Large intestine (tissue), 3 donors: ENCODE results near the gene PIK3R6. TPM values are rescaled to one million over a fixed set of nuclear protein-coding genes. Genes with fewer than 3 reads are reported as not detected.
A peak's percentile ranks its signal among the peaks of the same experiment; 100 is the strongest.

Experiments
- DNase-seq, 2 donors: peaks; one replicate each; pipeline versions ENCODE4 v3.0.0 to v3.0.0-alpha.2; 2013
- H3K27ac ChIP-seq: one replicate; pipeline ENCODE4 v1.5.1; 2013; ENCODE audit warnings: low read length
- H3K27me3 ChIP-seq: 2 replicates; pipeline ENCODE4 v1.6.1; 2013; ENCODE audit warnings: low read length; ENCODE audit not compliant: control insufficient read depth, insufficient read depth
- H3K36me3 ChIP-seq: 2 replicates; pipeline ENCODE4 v1.6.1; 2013; ENCODE audit warnings: low read length; ENCODE audit not compliant: control insufficient read depth, insufficient read depth
- H3K4me1 ChIP-seq: one replicate; pipeline ENCODE4 v1.6.1; 2013; ENCODE audit warnings: low read length; ENCODE audit not compliant: control insufficient read depth, insufficient read depth
- H3K4me3 ChIP-seq: one replicate; pipeline ENCODE4 v1.5.1; 2013; ENCODE audit warnings: low read length
- H3K9me3 ChIP-seq: one replicate; pipeline ENCODE4 v1.6.1; 2013; ENCODE audit warnings: mild to moderate bottlenecking, low read depth, low read length, moderate library complexity; ENCODE audit not compliant: control insufficient read depth
- WGBS: methylation state at CpG from one replicate; pipeline ENCODE4 v1.1.5; 2013; ENCODE audit warnings: low lambda C conversion rate; ENCODE audit not compliant: insufficient coverage; 5-methylcytosine and 5-hydroxymethylcytosine counted together
- polyA plus RNA-seq: library from polyadenylated mRNA; unstranded; fragments of 120-200 nt; gene quantifications from one replicate; pipeline ENCODE4 v1.2.1, GENCODE V29; 2013

Gene PIK3R6
- polyA plus RNA-seq, 1 donor, result 2.4 TPM

DNA sequence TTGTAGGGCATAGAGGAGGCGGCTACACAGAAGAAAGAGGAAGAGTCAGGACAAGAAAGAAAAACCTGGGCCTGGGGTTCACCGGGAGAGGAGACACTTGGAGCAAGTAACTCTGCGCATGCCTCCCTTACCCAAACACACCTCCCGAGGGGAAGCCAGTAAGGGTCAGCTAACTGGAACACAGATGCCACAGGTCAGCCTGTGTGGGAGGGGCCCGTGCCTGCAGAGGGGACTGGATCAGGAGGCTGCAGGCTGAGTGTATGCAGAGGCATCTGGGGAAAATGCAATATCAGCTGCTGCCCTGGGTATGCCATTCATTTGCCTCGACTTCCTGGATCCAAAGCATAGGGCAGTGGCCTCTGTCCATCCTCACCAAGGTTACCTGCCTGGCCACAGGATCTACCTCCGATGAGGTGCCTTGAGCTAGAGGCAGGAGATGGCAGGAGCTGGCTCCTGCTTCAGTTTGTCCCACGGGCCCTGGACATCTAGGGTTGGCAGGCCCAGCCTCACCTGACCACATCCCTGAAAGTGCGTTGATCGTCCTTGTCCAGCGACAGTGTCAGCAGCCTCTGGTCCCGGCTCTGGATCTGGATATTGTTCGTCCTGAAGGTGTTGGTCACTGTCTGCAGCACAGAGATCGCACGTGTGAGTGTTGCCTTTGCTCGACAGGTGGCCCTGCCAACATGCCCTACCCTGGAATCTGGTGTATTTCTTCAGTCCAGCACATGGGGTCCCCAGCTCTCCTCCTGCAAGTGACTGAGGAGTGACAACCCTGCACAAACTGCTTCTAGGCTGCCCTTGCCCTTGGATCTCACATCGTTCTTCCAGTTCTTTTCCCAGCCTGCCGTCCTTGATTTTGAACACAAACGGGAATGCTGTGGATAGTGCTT lies 63.7 kb downstream of the PIK3R6 start:
- WGBS, result no CpG with 5 or more reads among the region's 19 CpGs
- no peak overlapping the region for H3K4me3 ChIP-seq
- peaks cover 4% of the 10 kb centered on the region for H3K27me3 ChIP-seq
- DNase-seq, result peak; percentile 36 to 43
- H3K4me1 ChIP-seq, result peaks cover 9% of the 10 kb centered on the region
- no peaks in the 10 kb centered on the region for H3K9me3 ChIP-seq
- no peaks in the 10 kb centered on the region for H3K36me3 ChIP-seq
- H3K27ac ChIP-seq, result no peak overlapping the region

GRCh38 chr17:8801135-8801840 lies 66.2 kb downstream of the PIK3R6 start:
- H3K9me3 ChIP-seq, result no peaks in the 10 kb centered on the region
- no CpG with 5 or more reads among the region's 6 CpGs for WGBS
- no peak overlapping the region for H3K27ac ChIP-seq
- no peaks in the 10 kb centered on the region for H3K36me3 ChIP-seq
- H3K27me3 ChIP-seq, result peaks cover 8% of the 10 kb centered on the region
- H3K4me3 ChIP-seq, result no peak overlapping the region
- H3K4me1 ChIP-seq, result peaks cover 9% of the 10 kb centered on the region
- no peak for DNase-seq

DNA sequence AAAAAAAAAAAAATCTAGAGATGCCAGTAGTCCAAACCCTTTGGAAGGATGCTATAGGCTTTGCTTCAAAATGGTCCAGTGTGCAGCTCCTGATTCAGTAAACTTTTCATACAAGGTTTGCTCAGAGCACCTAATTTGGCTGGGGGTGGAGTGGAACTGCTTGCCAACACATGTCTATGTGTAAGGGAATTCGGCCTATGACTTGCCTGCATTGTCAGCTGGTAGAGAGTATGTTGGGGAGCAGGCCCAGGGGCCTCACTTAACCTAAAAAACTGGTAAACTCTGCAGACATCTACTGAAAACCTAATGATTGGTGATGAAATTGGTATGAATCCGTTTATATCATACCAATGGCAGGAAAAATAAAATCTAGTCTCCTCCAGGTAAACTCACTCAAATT lies 66.8 kb downstream of the PIK3R6 start:
- H3K9me3 ChIP-seq, result no peaks in the 10 kb centered on the region
- no peaks in the 10 kb centered on the region for H3K36me3 ChIP-seq
- no peak for DNase-seq
- peaks cover 9% of the 10 kb centered on the region for H3K4me1 ChIP-seq
- WGBS, result no CpG with 5 or more reads among the region's 2 CpGs
- H3K4me3 ChIP-seq, result no peak overlapping the region
- peaks cover 8% of the 10 kb centered on the region for H3K27me3 ChIP-seq
- no peak overlapping the region for H3K27ac ChIP-seq

DNA sequence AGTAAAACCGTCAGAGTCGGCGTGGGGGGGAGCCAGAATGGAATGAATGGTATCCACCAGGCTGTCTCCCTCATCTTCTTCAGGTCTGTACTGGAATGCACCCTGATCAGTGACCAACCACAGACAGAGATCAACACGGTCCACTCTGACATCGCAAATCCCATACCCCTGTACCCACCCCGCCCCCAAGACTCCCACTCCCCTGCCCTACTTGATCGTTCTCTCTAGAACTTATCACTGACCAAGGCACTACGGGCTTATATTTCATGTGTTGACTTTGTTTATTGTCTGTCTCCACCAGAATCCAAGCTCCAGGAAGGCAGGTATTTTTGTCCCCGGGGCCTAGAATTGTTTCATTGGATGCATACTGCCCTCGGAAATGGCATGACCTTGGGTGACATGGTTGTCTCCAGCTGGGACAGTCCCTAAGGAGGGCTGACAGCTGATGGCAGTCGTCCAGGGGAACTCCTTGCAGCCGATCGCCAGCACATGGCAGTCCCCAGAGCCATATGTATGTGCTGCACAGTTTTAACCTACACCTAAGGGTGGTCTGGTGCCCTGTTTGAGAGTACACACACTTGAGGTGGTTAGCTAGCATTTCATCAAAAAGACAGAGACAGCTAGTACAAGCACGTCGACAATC lies 67.8 kb downstream of the PIK3R6 start:
- peak overlapping the region; percentile 32 for H3K27ac ChIP-seq
- H3K27me3 ChIP-seq, result peaks cover 8% of the 10 kb centered on the region
- no peaks in the 10 kb centered on the region for H3K36me3 ChIP-seq
- no peak for DNase-seq
- H3K4me3 ChIP-seq, result peak overlapping the region; percentile 27
- H3K9me3 ChIP-seq, result no peaks in the 10 kb centered on the region
- WGBS, result 83% methylated on average over 2 of the region's 15 CpGs
- peaks cover 9% of the 10 kb centered on the region for H3K4me1 ChIP-seq

DNA sequence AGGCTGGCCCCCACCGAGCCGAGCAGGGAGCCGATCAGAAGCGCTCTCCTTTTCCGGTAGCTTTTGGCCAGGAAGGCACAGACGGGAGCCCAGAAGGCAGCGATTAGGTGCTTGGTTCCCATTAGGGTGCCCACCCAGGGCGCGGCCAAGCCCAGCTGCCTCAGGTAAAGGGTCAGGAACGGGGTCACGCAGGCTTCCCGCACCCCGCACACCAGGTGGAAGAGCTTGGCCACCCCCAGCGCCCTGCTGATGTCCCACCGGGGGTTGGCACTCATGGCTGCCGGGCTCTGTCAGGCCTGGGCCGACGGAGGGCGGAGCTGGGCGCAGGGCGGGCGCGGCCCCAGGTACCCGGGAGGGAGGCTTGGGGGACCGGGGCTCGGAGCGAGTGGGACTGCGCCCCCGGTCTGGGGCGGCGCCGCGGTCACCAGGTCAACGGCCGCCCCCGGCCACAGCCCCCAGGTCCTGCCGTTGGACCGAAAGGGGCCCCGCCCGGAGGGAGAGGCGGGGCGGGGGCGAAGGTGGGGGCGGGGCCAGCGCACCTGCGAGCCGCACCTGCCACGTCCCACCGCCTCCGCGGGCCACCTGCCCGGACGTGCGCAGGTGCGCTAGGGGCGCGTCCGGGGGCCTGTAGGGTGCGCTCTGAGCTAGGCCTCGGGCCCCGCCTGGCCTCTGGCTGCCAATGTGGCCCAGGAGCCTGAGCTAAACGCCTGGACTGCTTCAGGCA lies 68.5 kb downstream of the PIK3R6 start, which contains the start of gene MFSD6L:
MFSD6L (minus strand) TSS at position 520 of the 724 bp plus-strand sequence; CDS start at position 275, 245 bp downstream.
- DNase-seq, result peak; percentile 84 to 92
- peaks cover 8% of the 10 kb centered on the region for H3K27me3 ChIP-seq
- H3K27ac ChIP-seq, result peak within 1 kb of the TSS; percentile 47
- peaks cover 9% of the 10 kb centered on the region for H3K4me1 ChIP-seq
- H3K36me3 ChIP-seq, result no peaks in the 10 kb centered on the region
- no CpG with 5 or more reads among the region's 62 CpGs for WGBS
- no peaks in the 10 kb centered on the region for H3K9me3 ChIP-seq
- peak within 1 kb of the TSS; percentile 58 for H3K4me3 ChIP-seq

DNA sequence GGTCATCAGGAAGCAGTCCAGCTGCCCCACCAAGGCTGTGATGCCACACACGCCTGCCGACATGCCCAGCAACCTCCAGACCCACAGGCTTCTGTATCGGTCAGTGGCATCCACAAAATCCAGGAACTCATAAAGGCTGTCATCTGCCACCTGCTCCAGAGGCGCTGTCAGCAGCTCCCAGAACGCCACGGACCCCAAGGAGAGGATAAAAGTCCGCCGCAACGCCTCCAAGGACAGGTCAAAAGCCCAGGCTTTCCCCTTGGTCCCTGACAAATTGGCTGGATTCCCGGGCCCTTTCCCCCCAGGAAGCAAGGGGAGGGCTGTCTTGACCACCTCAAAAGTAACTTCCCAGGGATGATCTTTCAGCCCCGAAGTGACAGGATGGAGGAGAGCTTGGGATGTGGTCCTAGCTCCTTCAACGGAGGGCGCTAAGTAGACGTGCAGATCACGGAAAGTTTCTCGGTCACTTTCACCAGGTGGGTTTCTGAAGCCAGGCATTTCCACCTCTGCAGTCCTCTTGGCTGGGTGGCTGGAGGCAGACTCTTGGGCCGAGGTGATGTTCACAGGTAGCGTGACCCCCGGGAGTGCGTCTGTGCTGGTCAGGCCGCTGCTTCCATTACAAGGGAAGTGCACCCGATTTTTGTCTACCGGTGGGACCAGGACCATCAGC lies 69.2 kb downstream of the PIK3R6 start:
- Histone ChIP-seq H3K4me1 (peaks cover 9% of the 10 kb centered on the region), H3K27ac (peak overlapping the region; percentile 47), H3K9me3 (no peaks in the 10 kb centered on the region), H3K36me3 (no peaks in the 10 kb centered on the region), H3K27me3 (peaks cover 8% of the 10 kb centered on the region), H3K4me3 (peak overlapping the region; percentile 58)
- DNase-seq, result no peak
- WGBS, result no CpG with 5 or more reads among the region's 23 CpGs

- H3K9me3 ChIP-seq, result no peaks in the 10 kb centered on the region
- no peaks in the 10 kb centered on the region for H3K36me3 ChIP-seq
- H3K4me3 ChIP-seq, result no peak overlapping the region
- no peak for DNase-seq
- no CpG with 5 or more reads among the region's 14 CpGs for WGBS
- peaks cover 8% of the 10 kb centered on the region for H3K27me3 ChIP-seq
- no peak overlapping the region for H3K27ac ChIP-seq
- peaks cover 9% of the 10 kb centered on the region for H3K4me1 ChIP-seq
Measured at GRCh38 chr17:8797621-8798175, 69.8 kb downstream of the PIK3R6 start.

- H3K4me1 ChIP-seq, result peaks cover 4% of the 10 kb centered on the region
- DNase-seq, result no peak
- peaks cover 6% of the 10 kb centered on the region for H3K27me3 ChIP-seq
- H3K36me3 ChIP-seq, result no peaks in the 10 kb centered on the region
- no peak overlapping the region for H3K4me3 ChIP-seq
- no peak overlapping the region for H3K27ac ChIP-seq
- WGBS, result no CpG with 5 or more reads among the region's 7 CpGs
- no peaks in the 10 kb centered on the region for H3K9me3 ChIP-seq
Measured at GRCh38 chr17:8794636-8795035, 72.8 kb downstream of the PIK3R6 start.

GRCh38 chr17:8793649-8794048 lies 73.8 kb downstream of the PIK3R6 start:
- Histone ChIP-seq H3K36me3 (no peaks in the 10 kb centered on the region), H3K27ac (no peak overlapping the region), H3K27me3 (peaks cover 3% of the 10 kb centered on the region), H3K4me3 (no peak overlapping the region), H3K4me1 (peaks cover 3% of the 10 kb centered on the region), H3K9me3 (no peaks in the 10 kb centered on the region)
- DNase-seq, result no peak
- 90% methylated on average over 2 of the region's 2 CpGs for WGBS
